Neutrophil (primary cell): Measurements from ENCODE around the gene SHISA9.

Source experiments
- H3K27ac ChIP-seq: fragments of 200-600 bp; sonication (generic); 2 replicates; pipeline ENCODE4 v1.5.1; 2016; ENCODE audit warnings: mild to moderate bottlenecking, moderate library complexity
- H3K27me3 ChIP-seq: fragments of 200-600 bp; sonication (generic); 2 replicates; pipeline ENCODE4 v1.6.0; 2016; ENCODE audit warnings: mild to moderate bottlenecking
- H3K36me3 ChIP-seq: fragments of 200-600 bp; sonication (generic); 2 replicates; pipeline ENCODE4 v1.5.1; 2017
- H3K4me1 ChIP-seq, 2 experiments: fragments of 200-600 bp in 1 of 2; sonication (generic) in 1 of 2; 1 replicate in 1 of 2; 2 replicates in 1 of 2; pipeline versions ENCODE4 v1.5.1 to v1.6.1; 2013 to 2016; ENCODE audit warnings: low read depth in 1 of 2, low read length in 1 of 2, mild to moderate bottlenecking in 1 of 2, moderate library complexity in 1 of 2; ENCODE audit not compliant: control insufficient read depth in 1 of 2, insufficient read depth in 1 of 2
- H3K4me3 ChIP-seq, 2 experiments: fragments of 200-600 bp in 1 of 2; sonication (generic) in 1 of 2; 1 replicate in 1 of 2; 2 replicates in 1 of 2; pipeline ENCODE4 v1.5.1; 2013 to 2016; ENCODE audit warnings: low read depth in 1 of 2, low read length in 1 of 2, mild to moderate bottlenecking in 1 of 2, moderate library complexity in 1 of 2
- H3K9me3 ChIP-seq: fragments of 200-600 bp; sonication (generic); 2 replicates; pipeline ENCODE4 v1.5.1; 2016
- CTCF ChIP-seq: fragments of 200-600 bp; sonication (generic); IDR thresholded peaks from 2 replicates; pipeline ENCODE4 v1.5.1; 2016; ENCODE audit warnings: antibody characterized with exemption

The SHISA9 gene

GRCh38 chr16:12900156-12900555, 1.2 kb upstream of the SHISA9 start:
- Histone ChIP-seq H3K9me3 (no peaks in the 10 kb centered on the region), H3K4me3 (no peak overlapping the region), H3K27ac (no peak overlapping the region), H3K27me3 (peaks cover 93% of the 10 kb centered on the region), H3K36me3 (no peaks in the 10 kb centered on the region), H3K4me1 (no peaks in the 10 kb centered on the region)
- no peak for TF ChIP-seq CTCF

GRCh38 chr16:12900599-12901203, 697 bp upstream of the SHISA9 start:
- Histone ChIP-seq H3K36me3 (no peaks in the 10 kb centered on the region), H3K27ac (no peak overlapping the region), H3K27me3 (peaks cover 98% of the 10 kb centered on the region), H3K4me3 (no peak overlapping the region), H3K4me1 (no peaks in the 10 kb centered on the region), H3K9me3 (no peaks in the 10 kb centered on the region)
- TF ChIP-seq CTCF: no peak

- no peaks in the 10 kb centered on the region for H3K4me1 ChIP-seq
- no peak overlapping the region for H3K4me3 ChIP-seq
- H3K27me3 ChIP-seq: peaks cover 99% of the 10 kb centered on the region
- H3K36me3 ChIP-seq: no peaks in the 10 kb centered on the region
- H3K9me3 ChIP-seq: no peaks in the 10 kb centered on the region
- no peak for TF ChIP-seq CTCF
- no peak overlapping the region for H3K27ac ChIP-seq
These were observed 198 bp upstream of the SHISA9 start for GRCh38 chr16:12901204-12901596.

DNA sequence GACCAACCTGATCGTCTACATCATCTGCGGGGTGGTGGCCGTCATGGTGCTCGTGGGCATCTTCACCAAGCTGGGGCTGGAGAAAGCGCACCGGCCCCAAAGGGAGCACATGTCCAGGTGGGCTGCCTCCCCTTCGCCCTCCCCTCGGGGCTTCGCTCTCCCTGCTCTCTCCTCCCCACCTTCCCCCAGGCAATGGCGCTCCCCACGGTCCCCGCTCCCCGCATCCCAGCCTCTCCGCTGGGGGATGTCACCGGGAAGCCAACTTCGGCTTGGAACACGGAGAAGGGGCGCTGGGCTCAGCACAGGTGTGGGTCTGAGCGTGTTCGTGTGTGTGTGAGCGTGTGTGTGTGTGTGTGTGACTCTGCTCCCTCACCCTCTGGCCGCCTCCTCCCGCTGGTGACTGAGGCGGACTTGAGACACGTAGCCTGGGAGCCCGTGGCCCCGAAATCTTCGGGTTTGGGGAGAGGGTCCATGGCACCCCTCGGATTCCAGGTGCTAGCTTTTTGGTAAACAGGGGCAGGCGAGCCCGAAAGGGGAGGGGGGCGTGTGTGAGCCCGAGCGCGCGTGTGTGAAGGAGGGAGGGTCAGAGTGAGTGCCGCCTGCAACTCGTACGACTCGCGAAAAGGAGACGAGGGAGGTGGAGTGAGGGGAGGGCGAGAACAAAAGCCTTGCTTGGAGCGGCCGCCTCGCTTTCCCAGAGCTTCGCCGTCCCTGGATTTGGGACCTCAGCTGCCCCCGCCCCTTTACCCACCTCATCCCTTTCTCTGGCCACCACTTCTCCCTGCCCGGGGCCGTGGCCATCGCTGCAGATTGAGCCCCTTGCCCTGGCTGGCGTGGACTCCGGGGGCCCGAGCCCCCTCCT, 1.3 kb downstream of the SHISA9 start:
- Histone ChIP-seq H3K36me3 (no peaks in the 10 kb centered on the region), H3K4me1 (no peaks in the 10 kb centered on the region), H3K9me3 (no peaks in the 10 kb centered on the region), H3K27ac (no peak overlapping the region), H3K4me3 (no peak overlapping the region), H3K27me3 (peaks cover 95% of the 10 kb centered on the region)
- no peak for TF ChIP-seq CTCF

GRCh38 chr16:12903407-12904328, 2.3 kb downstream of the SHISA9 start:
- no peak overlapping the region for H3K27ac ChIP-seq
- H3K4me1 ChIP-seq: no peaks in the 10 kb centered on the region
- no peak for TF ChIP-seq CTCF
- no peaks in the 10 kb centered on the region for H3K9me3 ChIP-seq
- H3K27me3 ChIP-seq: peaks cover 94% of the 10 kb centered on the region
- no peak overlapping the region for H3K4me3 ChIP-seq
- no peaks in the 10 kb centered on the region for H3K36me3 ChIP-seq
